Esophagus (tissue), 2 donors: Measurements from ENCODE around the gene ACVR1. TPM values are rescaled to one million over a fixed set of nuclear protein-coding genes. Genes with fewer than 3 reads are reported as not detected.
"Not testable (repeated sequence)": the region's sequence is repeated elsewhere in the genome, so short reads cannot be mapped to it uniquely, and the experiment has no call there.

Source experiments
- H3K27ac ChIP-seq, 2 donors: one replicate each; pipeline ENCODE4 v1.5.1; 2013; ENCODE audit warnings: low read depth in 2 of 2, mild to moderate bottlenecking in 2 of 2, inconsistent platforms in 1 of 2, low read length in 1 of 2, moderate library complexity in 1 of 2
- H3K27me3 ChIP-seq, 2 donors: one replicate each; pipeline ENCODE4 v1.6.1; 2013; ENCODE audit warnings: low read length in 2 of 2, control low read depth in 1 of 2, mild to moderate bottlenecking in 1 of 2; ENCODE audit not compliant: insufficient read depth in 2 of 2, control insufficient read depth in 1 of 2
- H3K36me3 ChIP-seq, 2 donors: one replicate each; pipeline ENCODE4 v1.6.1; 2013; ENCODE audit warnings: low read length in 1 of 2; ENCODE audit not compliant: control insufficient read depth in 2 of 2, insufficient read depth in 2 of 2
- H3K4me1 ChIP-seq, 2 donors: one replicate each; pipeline ENCODE4 v1.6.1; 2013; ENCODE audit warnings: low read length in 1 of 2; ENCODE audit not compliant: control insufficient read depth in 2 of 2, insufficient read depth in 2 of 2
- H3K4me3 ChIP-seq, 2 donors: one replicate each; pipeline ENCODE4 v1.5.1; 2013; ENCODE audit warnings: low read length in 2 of 2, mild to moderate bottlenecking in 2 of 2, low read depth in 1 of 2, moderate library complexity in 1 of 2
- H3K9me3 ChIP-seq, 2 donors: one replicate each; pipeline ENCODE4 v1.6.1; 2013; ENCODE audit warnings: mild to moderate bottlenecking in 2 of 2, low read depth in 1 of 2, low read length in 1 of 2, moderate library complexity in 1 of 2; ENCODE audit not compliant: control insufficient read depth in 2 of 2, insufficient read depth in 1 of 2
- WGBS, 2 donors: extraction: QIAGEN DNeasy Blood & Tissue Kit; methylation state at CpG; one replicate each; pipeline ENCODE4 v1.1.7; 2013; 5-methylcytosine and 5-hydroxymethylcytosine counted together
- polyA plus RNA-seq, 2 donors: library from polyadenylated mRNA; stranded (reverse); fragments of 200-250 nt; gene quantifications; one replicate each; pipeline ENCODE4 v1.2.3, GENCODE V29; 2013
- donor health status: healthy with polysubstance abuse.
- donor health status: Bipolar disorder and iron deficiency.

Gene ACVR1
- polyA plus RNA-seq, 2 donors = 1.8 to 5.9 TPM

DNA sequence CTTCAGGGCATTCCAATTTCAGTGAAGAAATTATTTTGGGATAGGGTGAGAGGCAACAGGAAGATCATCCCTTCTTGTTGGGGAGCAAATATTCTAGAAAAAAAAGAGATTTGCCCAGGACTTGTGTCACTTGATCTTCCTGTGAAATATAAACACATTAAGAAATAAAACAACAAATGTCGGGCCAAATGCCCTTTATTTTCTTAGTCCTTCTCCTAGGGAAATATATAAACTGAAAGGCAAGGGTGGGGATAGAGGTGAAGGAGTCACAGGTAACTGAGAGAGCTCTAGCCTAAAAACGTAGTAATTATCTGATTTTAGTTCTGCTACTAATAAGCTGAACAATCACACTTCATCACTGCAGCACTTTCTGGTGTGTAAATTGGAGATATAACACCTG is 142.9 kb downstream of the ACVR1 start:
- Histone ChIP-seq H3K4me3 (no peak overlapping the region), H3K36me3 (peaks cover 6 to 9% of the 10 kb centered on the region in 2 donors), H3K4me1 (no peaks in the 10 kb centered on the region), H3K27me3 (no peaks in the 10 kb centered on the region), H3K9me3 (no peaks in the 10 kb centered on the region), H3K27ac (no peak overlapping the region)
- 87 to 91% methylated on average over 2 of the region's 2 CpGs for WGBS, 2 donors

GRCh38 chr2:157732596-157732995 is 143.5 kb downstream of the ACVR1 start:
- Histone ChIP-seq H3K36me3 (peaks cover 6 to 9% of the 10 kb centered on the region in 2 donors), H3K27me3 (no peaks in the 10 kb centered on the region), H3K27ac (no peak overlapping the region), H3K9me3 (no peaks in the 10 kb centered on the region), H3K4me1 (no peaks in the 10 kb centered on the region), H3K4me3 (no peak overlapping the region)
- 89 to 93% methylated on average over 3 of the region's 3 CpGs for WGBS, 2 donors

- Histone ChIP-seq H3K4me1 (no peaks in the 10 kb centered on the region), H3K36me3 (no peaks in the 10 kb centered on the region), H3K27me3 (no peaks in the 10 kb centered on the region), H3K4me3 (no peak overlapping the region), H3K9me3 (no peaks in the 10 kb centered on the region), H3K27ac (no peak overlapping the region)
- WGBS, 2 donors = 65 to 67% methylated on average over 1 of the region's 1 CpG
Measured at GRCh38 chr2:157727693-157728092, 148.4 kb downstream of the ACVR1 start.

DNA sequence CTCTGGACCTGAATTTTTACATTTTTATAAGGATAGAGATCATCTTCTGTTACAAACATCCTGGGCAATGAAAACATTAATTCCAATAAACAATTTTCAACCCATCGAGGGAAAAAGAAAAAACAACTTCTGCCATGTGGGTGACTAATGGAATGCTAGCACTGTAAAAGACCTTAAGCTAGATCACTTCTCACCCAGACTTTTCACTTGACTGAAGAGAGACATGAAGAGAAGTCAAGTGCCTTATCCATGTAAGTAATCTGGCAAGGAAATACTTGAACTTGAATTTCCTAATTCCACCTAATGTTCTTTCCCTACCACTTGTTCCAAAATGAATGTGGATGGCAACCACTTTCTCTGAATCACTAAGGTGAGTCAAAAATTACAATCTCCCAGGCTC is 149.2 kb downstream of the ACVR1 start:
- H3K9me3 ChIP-seq = no peaks in the 10 kb centered on the region
- WGBS, 2 donors = 79% methylated on average over 1 of the region's 1 CpG
- H3K27ac ChIP-seq = no peak overlapping the region
- H3K4me1 ChIP-seq = no peaks in the 10 kb centered on the region
- H3K36me3 ChIP-seq = no peaks in the 10 kb centered on the region
- H3K4me3 ChIP-seq = no peak overlapping the region
- no peaks in the 10 kb centered on the region for H3K27me3 ChIP-seq

DNA sequence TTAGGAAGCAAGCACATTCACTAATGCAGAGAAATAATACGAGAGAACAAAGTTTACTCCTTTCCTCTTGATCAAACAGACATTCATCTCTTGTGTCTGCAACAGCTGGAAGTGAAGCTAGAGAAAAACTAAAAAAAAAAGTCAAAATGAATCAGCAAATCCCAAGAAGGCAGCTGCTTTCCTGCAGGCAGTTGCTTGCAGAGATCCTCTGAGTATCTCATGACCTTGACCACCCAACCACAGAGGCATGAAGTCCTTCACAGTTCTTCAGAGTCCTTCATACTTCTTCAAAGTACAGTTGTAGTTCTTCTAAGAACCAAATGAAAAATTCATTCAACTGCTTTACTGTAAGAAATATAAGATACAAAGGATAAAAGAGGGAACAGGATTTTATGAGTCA is 150.3 kb downstream of the ACVR1 start:
- no peaks in the 10 kb centered on the region for H3K27me3 ChIP-seq
- H3K36me3 ChIP-seq = no peaks in the 10 kb centered on the region
- H3K4me3 ChIP-seq = no peak overlapping the region
- 71 to 73% methylated on average over 1 of the region's 1 CpG for WGBS, 2 donors
- H3K4me1 ChIP-seq = no peaks in the 10 kb centered on the region
- no peak overlapping the region for H3K27ac ChIP-seq
- H3K9me3 ChIP-seq = no peaks in the 10 kb centered on the region

- H3K4me1 ChIP-seq = no peaks in the 10 kb centered on the region
- H3K27me3 ChIP-seq = no peaks in the 10 kb centered on the region
- H3K36me3 ChIP-seq = no peaks in the 10 kb centered on the region
- 94 to 95% methylated on average over 3 of the region's 3 CpGs for WGBS, 2 donors
- no peak overlapping the region for H3K4me3 ChIP-seq
- H3K9me3 ChIP-seq = no peaks in the 10 kb centered on the region
- H3K27ac ChIP-seq = no peak overlapping the region
Measured at GRCh38 chr2:157722580-157723234, 153.4 kb downstream of the ACVR1 start.

DNA sequence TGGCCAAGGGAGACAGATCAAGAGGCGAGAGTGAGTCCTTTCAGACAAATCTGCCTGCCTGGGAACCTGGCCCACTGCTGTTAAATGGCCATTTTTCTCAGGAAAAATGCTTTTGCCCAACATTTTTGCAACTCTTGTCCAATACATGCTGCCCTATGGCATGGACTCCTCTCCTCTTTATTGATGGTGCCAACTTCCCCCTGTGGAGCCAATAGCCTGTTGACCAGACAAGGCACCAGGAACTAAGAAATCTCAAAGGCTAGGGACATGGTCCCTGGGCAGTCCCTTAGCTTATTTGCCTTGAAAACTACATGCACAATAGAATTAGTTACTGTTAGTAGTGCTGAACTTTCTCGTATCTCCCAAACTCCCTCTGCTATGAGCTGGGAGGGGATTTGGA is 155.6 kb downstream of the ACVR1 start:
- H3K27ac ChIP-seq = no peak overlapping the region
- 96 to 97% methylated on average over 2 of the region's 2 CpGs for WGBS, 2 donors
- H3K4me3 ChIP-seq = no peak overlapping the region
- no peaks in the 10 kb centered on the region for H3K36me3 ChIP-seq
- H3K27me3 ChIP-seq = no peaks in the 10 kb centered on the region
- no peaks in the 10 kb centered on the region for H3K4me1 ChIP-seq
- no peaks in the 10 kb centered on the region for H3K9me3 ChIP-seq

DNA sequence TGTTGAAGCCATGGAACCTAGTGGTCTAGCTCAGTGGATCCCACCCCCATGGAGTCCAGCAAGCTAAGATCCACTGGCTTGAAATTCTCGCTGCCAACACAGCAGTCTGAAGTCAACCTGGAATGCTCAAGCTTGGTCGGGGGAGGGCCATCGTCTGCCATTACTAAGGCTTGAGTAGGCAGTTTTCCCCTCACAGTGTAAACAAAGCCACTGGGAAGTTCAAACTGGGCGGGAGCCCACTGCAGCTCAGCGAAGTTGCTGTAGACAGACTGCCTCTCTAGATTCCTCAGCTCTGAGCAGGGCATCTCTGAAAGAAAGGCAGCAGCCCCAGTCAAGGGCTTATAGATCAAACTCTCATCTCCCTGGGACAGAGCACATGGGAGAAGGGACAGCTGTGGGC is 171.5 kb downstream of the ACVR1 start:
- H3K4me1 ChIP-seq, H3K9me3 ChIP-seq, H3K27me3 ChIP-seq, H3K36me3 ChIP-seq, H3K4me3 ChIP-seq, H3K27ac ChIP-seq: not testable (repeated sequence)
- 70 to 75% methylated on average over 5 of the region's 5 CpGs for WGBS, 2 donors

DNA sequence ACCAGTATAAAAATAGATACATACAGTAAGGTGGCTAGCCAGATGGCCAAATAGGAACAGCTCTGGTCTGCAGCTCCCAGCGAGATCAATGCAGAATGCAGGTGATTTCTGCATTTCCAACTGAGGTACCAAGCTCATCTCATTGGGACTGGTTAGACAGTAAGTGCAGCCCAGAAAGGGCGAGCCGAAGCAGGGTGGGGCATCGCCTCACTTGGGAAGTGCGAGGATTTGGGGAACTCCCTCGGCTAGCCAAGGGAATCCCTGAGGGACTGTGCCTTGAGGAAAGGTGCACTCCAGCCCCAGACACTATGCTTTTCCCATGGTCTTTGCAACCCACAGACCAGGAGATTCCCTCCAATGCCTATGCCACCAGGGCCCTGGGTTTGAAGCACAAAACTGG is 172.0 kb downstream of the ACVR1 start:
- H3K4me1 ChIP-seq, H3K27me3 ChIP-seq: not testable (repeated sequence)
- 91 to 94% methylated on average over 6 of the region's 6 CpGs for WGBS, 2 donors

GRCh38 chr2:157699806-157700205 is 176.3 kb downstream of the ACVR1 start:
- Histone ChIP-seq H3K27me3 (no peaks in the 10 kb centered on the region), H3K4me1 (no peaks in the 10 kb centered on the region), H3K9me3 (peaks cover 3 to 4% of the 10 kb centered on the region in 2 donors), H3K4me3 (no peak overlapping the region), H3K27ac (no peak overlapping the region), H3K36me3 (no peaks in the 10 kb centered on the region)
- 81 to 94% methylated on average over 1 of the region's 1 CpG for whole genome bisulfite sequencing, 2 donors

More for the DNA sequence above, 172.0 kb downstream of the ACVR1 start:
- not testable (repeated sequence) for H3K4me3 ChIP-seq, H3K27ac ChIP-seq, H3K9me3 ChIP-seq, H3K36me3 ChIP-seq
